Activated T-helper 2 cell treated with anti-CD3 and anti-CD28 coated beads, Interferon-gamma antibody, Interleukin-2, Interleukin-4, amounts not matched to agents 10 μg/mL and 5 μg/mL and 100 μg/mL, durations not matched to agents 14 hours and 24 hours and 36 hours (primary cell): ENCODE measurements around the gene MDM1. TPM values are rescaled to one million over a fixed set of nuclear protein-coding genes. Genes with fewer than 3 reads are reported as not detected.
A peak's percentile ranks its signal among the peaks of the same experiment; 100 is the strongest.

Source experiments
- DNase-seq: peaks from one replicate; pipeline ENCODE4 v3.0.0; 2021; ENCODE audit warnings: low spot score
- H3K27ac Mint-ChIP-seq: one replicate; pipeline ENCODE4 v1.8.0; 2021; ENCODE audit warnings: mixed read lengths
- H3K27me3 Mint-ChIP-seq: one replicate; pipeline ENCODE4 v1.8.0; 2021; ENCODE audit warnings: low read depth, mixed read lengths
- H3K36me3 Mint-ChIP-seq: one replicate; pipeline ENCODE4 v1.8.0; 2021; ENCODE audit warnings: low read depth, mixed read lengths
- H3K4me1 Mint-ChIP-seq: one replicate; pipeline ENCODE4 v1.8.0; 2021; ENCODE audit warnings: low read depth, mixed read lengths
- H3K4me3 Mint-ChIP-seq: one replicate; pipeline ENCODE4 v1.8.0; 2021; ENCODE audit warnings: low read depth, mild to moderate bottlenecking, moderate library complexity, mixed read lengths
- H3K9me3 Mint-ChIP-seq: one replicate; pipeline ENCODE4 v1.8.0; 2021; ENCODE audit warnings: mixed read lengths
- intact Hi-C: fragments of 100-400 bp; cut with micrococcal nuclease; formaldehyde crosslinking; loops from one replicate; pipeline ENCODE4 v1.15.1; 2023
- total RNA-seq: library from RNA; stranded (reverse); gene quantifications from 2 replicates; pipeline ENCODE4 v1.2.3, GENCODE V29; 2022

MDM1 gene
- total RNA-seq, result 13.1 and 14.8 TPM in 2 replicates

- DNase-seq, result peak; percentile 95
- Mint-ChIP-seq H3K9me3 (no peaks in the 10 kb centered on the region), H3K4me1 (peaks cover 29% of the 10 kb centered on the region), H3K36me3 (peaks cover 7% of the 10 kb centered on the region), H3K27me3 (peaks cover 7% of the 10 kb centered on the region), H3K27ac (peak within 1 kb of the TSS; percentile 36), H3K4me3 (peak within 1 kb of the TSS; percentile 87)
- intact Hi-C loops, result loop anchor here (1.0 to 10.0 kb wide), 4 partner anchors 279 to 473 kb away; partner anchors contain the start of genes MDM2, NUP107, RAP1B and SLC35E3
Observed at GRCh38 chr12:68331869-68332727, at the start of gene MDM1. Gene MDM1, minus strand, starts transcription at chr12:68332362. Its CDS starts 117 bp downstream, at chr12:68332245.

GRCh38 chr12:68381476-68382219 lies 49.5 kb upstream of the MDM1 start:
- H3K9me3 Mint-ChIP-seq, result peaks cover 8% of the 10 kb centered on the region
- H3K4me1 Mint-ChIP-seq, result peaks cover 26% of the 10 kb centered on the region
- DNase-seq, result no peak
- peaks cover 2% of the 10 kb centered on the region for H3K27me3 Mint-ChIP-seq
- intact Hi-C loops, result no loop called here
- no peak overlapping the region for H3K27ac Mint-ChIP-seq
- H3K4me3 Mint-ChIP-seq, result no peak overlapping the region
- peaks cover 10% of the 10 kb centered on the region for H3K36me3 Mint-ChIP-seq

- DNase-seq, result no peak
- Mint-ChIP-seq H3K4me3 (no peak overlapping the region), H3K36me3 (peaks cover 8% of the 10 kb centered on the region), H3K4me1 (peaks cover 32% of the 10 kb centered on the region), H3K9me3 (peaks cover 8% of the 10 kb centered on the region), H3K27ac (no peak overlapping the region), H3K27me3 (no peaks in the 10 kb centered on the region)
- intact Hi-C loops, result no loop called here
Observed at GRCh38 chr12:68378872-68379606, 46.9 kb upstream of the MDM1 start.

GRCh38 chr12:68377881-68378280 lies 45.7 kb upstream of the MDM1 start:
- H3K9me3 Mint-ChIP-seq, result peaks cover 3% of the 10 kb centered on the region
- intact Hi-C loops, result no loop called here
- no peaks in the 10 kb centered on the region for H3K27me3 Mint-ChIP-seq
- no peak overlapping the region for H3K4me3 Mint-ChIP-seq
- no peak for DNase-seq
- no peak overlapping the region for H3K27ac Mint-ChIP-seq
- no peaks in the 10 kb centered on the region for H3K36me3 Mint-ChIP-seq
- peaks cover 35% of the 10 kb centered on the region for H3K4me1 Mint-ChIP-seq

GRCh38 chr12:68376901-68377300 lies 44.7 kb upstream of the MDM1 start:
- H3K9me3 Mint-ChIP-seq, result peaks cover 3% of the 10 kb centered on the region
- H3K27me3 Mint-ChIP-seq, result no peaks in the 10 kb centered on the region
- no peaks in the 10 kb centered on the region for H3K36me3 Mint-ChIP-seq
- H3K4me1 Mint-ChIP-seq, result peaks cover 36% of the 10 kb centered on the region
- intact Hi-C loops, result no loop called here
- H3K4me3 Mint-ChIP-seq, result no peak overlapping the region
- no peak overlapping the region for H3K27ac Mint-ChIP-seq
- no peak for DNase-seq

GRCh38 chr12:68375756-68376695 lies 43.9 kb upstream of the MDM1 start:
- intact Hi-C loops, result loop anchor here (2.0 kb wide), 1 partner anchor 677 kb away; no protein-coding TSS in a partner anchor
- no peaks in the 10 kb centered on the region for H3K36me3 Mint-ChIP-seq
- no peaks in the 10 kb centered on the region for H3K27me3 Mint-ChIP-seq
- no peak overlapping the region for H3K4me3 Mint-ChIP-seq
- peaks cover 30% of the 10 kb centered on the region for H3K4me1 Mint-ChIP-seq
- H3K9me3 Mint-ChIP-seq, result peaks cover 3% of the 10 kb centered on the region
- H3K27ac Mint-ChIP-seq, result peak overlapping the region; percentile 54
- no peak for DNase-seq

GRCh38 chr12:68374307-68374982 lies 42.3 kb upstream of the MDM1 start:
- Mint-ChIP-seq H3K4me1 (peaks cover 30% of the 10 kb centered on the region), H3K4me3 (no peak overlapping the region), H3K27ac (peak overlapping the region; percentile 91), H3K36me3 (no peaks in the 10 kb centered on the region), H3K27me3 (no peaks in the 10 kb centered on the region), H3K9me3 (peaks cover 3% of the 10 kb centered on the region)
- DNase-seq, result peak; percentile 57
- intact Hi-C loops, result loop anchor here (1.0 to 2.0 kb wide), 5 partner anchors 9 to 676 kb away; partner anchors contain the start of gene RAP1B

- peaks cover 45% of the 10 kb centered on the region for H3K4me1 Mint-ChIP-seq
- intact Hi-C loops, result no loop called here
- no peak overlapping the region for H3K27ac Mint-ChIP-seq
- peaks cover 3% of the 10 kb centered on the region for H3K9me3 Mint-ChIP-seq
- no peaks in the 10 kb centered on the region for H3K27me3 Mint-ChIP-seq
- no peaks in the 10 kb centered on the region for H3K36me3 Mint-ChIP-seq
- no peak for DNase-seq
- no peak overlapping the region for H3K4me3 Mint-ChIP-seq
Observed at GRCh38 chr12:68370667-68371066, 38.5 kb upstream of the MDM1 start.

- Mint-ChIP-seq H3K4me3 (no peak overlapping the region), H3K27ac (no peak overlapping the region), H3K9me3 (peaks cover 3% of the 10 kb centered on the region), H3K27me3 (no peaks in the 10 kb centered on the region), H3K36me3 (no peaks in the 10 kb centered on the region), H3K4me1 (peaks cover 41% of the 10 kb centered on the region)
- no peak for DNase-seq
- intact Hi-C loops, result no loop called here
Observed at GRCh38 chr12:68370006-68370590, 37.9 kb upstream of the MDM1 start.

- peaks cover 44% of the 10 kb centered on the region for H3K4me1 Mint-ChIP-seq
- H3K27ac Mint-ChIP-seq, result no peak overlapping the region
- intact Hi-C loops, result no loop called here
Observed at GRCh38 chr12:68368327-68368726, 36.2 kb upstream of the MDM1 start.

GRCh38 chr12:68367903-68368302 lies 35.7 kb upstream of the MDM1 start:
- no peak overlapping the region for H3K4me3 Mint-ChIP-seq
- H3K27me3 Mint-ChIP-seq, result no peaks in the 10 kb centered on the region
- DNase-seq, result no peak
- H3K36me3 Mint-ChIP-seq, result no peaks in the 10 kb centered on the region
- peaks cover 42% of the 10 kb centered on the region for H3K4me1 Mint-ChIP-seq
- H3K27ac Mint-ChIP-seq, result no peak overlapping the region
- H3K9me3 Mint-ChIP-seq, result no peaks in the 10 kb centered on the region
- intact Hi-C loops, result no loop called here

More at GRCh38 chr12:68368327-68368726, 36.2 kb upstream of the MDM1 start:
- Mint-ChIP-seq H3K4me3 (no peak overlapping the region), H3K36me3 (no peaks in the 10 kb centered on the region), H3K27me3 (no peaks in the 10 kb centered on the region), H3K9me3 (peaks cover 3% of the 10 kb centered on the region)
- no peak for DNase-seq
